GM23248 (cell line): Measurements from ENCODE around the gene RFWD3.

Experiments
- EZH2 ChIP-seq: fragments of 200-600 bp; sonication (generic); IDR thresholded peaks from 2 replicates; pipeline ENCODE4 v1.6.1; 2018; ENCODE audit warnings: antibody characterized with exemption, mild to moderate bottlenecking; ENCODE audit not compliant: insufficient read depth, poor library complexity, severe bottlenecking
- EZH2phosphoT487 ChIP-seq: fragments of 200-600 bp; sonication (generic); IDR thresholded peaks from 2 replicates; pipeline ENCODE4 v1.6.1; 2018; ENCODE audit warnings: antibody characterized with exemption, moderate library complexity, mild to moderate bottlenecking, low read depth; ENCODE audit not compliant: insufficient read depth

DNA sequence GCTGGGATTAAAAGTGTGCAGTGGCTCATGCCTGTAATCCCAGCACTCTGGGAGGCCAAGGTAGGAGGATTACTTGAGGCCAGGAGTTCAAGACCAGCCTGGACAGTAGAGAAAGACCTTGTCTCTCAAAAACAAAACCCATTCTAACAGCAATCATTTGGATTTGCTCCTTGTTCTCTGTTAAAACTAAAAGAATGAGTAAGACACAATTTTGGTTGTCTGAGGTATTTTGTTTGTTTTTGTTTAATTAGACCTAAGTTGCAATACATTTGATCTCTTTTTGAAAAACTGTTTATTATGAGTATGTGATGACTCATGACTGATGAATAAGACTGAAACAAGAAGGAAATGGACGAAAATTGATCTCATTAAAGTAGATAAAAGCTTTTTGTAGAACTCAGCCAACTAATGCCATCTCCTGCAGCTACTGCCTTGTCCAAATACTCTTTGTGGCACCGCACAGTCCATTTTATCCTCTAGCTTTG lies 88.8 kb downstream of the RFWD3 start:
- no peak for TF ChIP-seq EZH2
- TF ChIP-seq EZH2phosphoT487 = 0 out of 2 replicates have a peak, but pooled peaks have one; percentile 37
